ENCODE results near the gene ZNF423.

Gene ZNF423

DNA sequence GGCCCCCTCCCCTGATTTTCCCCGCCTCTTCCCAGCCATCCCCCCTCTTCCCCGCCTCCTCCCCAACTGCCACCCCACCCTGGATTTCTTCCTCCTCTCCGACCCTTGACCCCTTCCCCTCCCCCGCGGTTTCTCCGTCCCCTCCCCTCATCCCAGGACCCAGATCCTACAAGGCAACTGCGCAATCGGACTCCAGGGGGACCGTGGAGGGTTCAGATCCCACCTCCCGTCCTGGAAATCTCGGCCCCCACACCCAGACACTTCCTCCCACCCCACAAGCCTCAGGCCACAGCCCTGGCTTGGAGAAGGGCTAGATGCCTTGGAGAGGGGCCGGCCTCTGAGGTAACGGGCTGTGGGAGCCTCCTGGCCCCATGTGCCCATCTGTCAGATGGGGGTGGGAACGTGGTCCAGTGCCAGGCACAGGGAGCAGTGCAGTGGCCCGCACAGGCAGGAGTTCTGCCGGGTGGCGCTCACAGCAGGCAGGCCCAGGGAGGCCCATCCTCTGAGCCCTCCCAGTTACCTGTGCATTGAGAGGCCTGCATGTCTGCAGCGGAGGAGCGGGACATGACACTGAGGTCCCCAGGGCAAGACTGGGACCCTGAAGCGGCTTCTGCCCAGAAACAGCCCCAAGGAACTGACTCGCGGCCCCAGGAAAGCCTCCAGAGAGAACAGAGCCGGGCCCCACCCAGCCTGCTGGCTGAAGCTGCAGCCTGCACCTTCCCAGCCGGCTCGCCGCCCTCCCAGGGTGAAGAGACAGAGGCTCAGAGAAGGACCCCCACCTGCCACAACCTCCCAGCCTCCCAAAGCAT is 16.7 kb downstream of the ZNF423 start:
- Mint-ChIP-seq H3K36me3 (ENCODE audit: low read depth) (no peaks in the 10 kb centered on the region), H3K4me3 (peak overlapping the region; percentile 58), H3K4me1 (peaks cover 78% of the 10 kb centered on the region)

DNA sequence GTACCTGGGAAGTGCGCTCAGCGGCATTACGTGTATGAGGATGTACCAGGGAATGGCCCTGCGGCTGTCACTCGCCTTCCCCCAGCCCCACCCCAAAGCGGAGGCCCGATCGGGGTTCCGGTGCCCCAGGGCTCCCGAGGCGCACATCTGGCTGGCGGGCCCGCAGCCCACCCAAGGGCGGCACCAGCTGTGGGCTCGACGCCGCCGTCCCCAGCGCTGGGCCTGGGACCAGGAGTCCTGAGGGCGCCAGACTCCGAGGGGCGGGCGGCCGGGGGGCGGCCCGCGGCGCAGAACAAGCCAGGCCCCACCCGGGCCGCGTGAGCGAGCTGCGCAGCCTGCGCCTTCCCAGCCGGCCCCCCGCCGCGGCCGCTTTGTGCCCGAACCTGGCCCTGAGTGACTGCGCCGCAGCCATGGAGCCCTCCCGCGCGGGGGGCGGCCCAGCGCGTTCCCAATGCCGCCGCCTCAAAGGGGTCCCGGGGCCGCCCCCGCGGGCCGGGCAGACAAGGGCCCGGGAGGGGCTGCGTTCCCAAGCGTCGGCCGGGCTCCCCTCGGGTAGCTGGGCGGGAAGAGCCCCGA is 17.4 kb downstream of the ZNF423 start:
- TF ChIP-seq, protein P1, sequence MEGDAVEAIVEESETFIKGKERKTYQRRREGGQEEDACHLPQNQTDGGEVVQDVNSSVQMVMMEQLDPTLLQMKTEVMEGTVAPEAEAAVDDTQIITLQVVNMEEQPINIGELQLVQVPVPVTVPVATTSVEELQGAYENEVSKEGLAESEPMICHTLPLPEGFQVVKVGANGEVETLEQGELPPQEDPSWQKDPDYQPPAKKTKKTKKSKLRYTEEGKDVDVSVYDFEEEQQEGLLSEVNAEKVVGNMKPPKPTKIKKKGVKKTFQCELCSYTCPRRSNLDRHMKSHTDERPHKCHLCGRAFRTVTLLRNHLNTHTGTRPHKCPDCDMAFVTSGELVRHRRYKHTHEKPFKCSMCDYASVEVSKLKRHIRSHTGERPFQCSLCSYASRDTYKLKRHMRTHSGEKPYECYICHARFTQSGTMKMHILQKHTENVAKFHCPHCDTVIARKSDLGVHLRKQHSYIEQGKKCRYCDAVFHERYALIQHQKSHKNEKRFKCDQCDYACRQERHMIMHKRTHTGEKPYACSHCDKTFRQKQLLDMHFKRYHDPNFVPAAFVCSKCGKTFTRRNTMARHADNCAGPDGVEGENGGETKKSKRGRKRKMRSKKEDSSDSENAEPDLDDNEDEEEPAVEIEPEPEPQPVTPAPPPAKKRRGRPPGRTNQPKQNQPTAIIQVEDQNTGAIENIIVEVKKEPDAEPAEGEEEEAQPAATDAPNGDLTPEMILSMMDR (IDR thresholded peaks at IDR 0.05) = no peak
- Mint-ChIP-seq H3K4me1 (peaks cover 78% of the 10 kb centered on the region), H3K27me3 (ENCODE audit: low read depth, poor library complexity) (peaks cover 8% of the 10 kb centered on the region), H3K9me3 (no peaks in the 10 kb centered on the region), H3K27ac (no peak overlapping the region), H3K4me3 (peak overlapping the region; percentile 55), H3K36me3 (ENCODE audit: low read depth) (no peaks in the 10 kb centered on the region)
- DNase-seq = peak; percentile 65

More for the DNA sequence above, 16.7 kb downstream of the ZNF423 start:
- DNase-seq = peak; percentile 57
- Mint-ChIP-seq H3K9me3 (no peaks in the 10 kb centered on the region), H3K27ac (peak overlapping the region; percentile 18), H3K27me3 (ENCODE audit: low read depth, poor library complexity) (peaks cover 10% of the 10 kb centered on the region)
- TF ChIP-seq, protein P1 (IDR thresholded peaks at IDR 0.05) = no peak

DNA sequence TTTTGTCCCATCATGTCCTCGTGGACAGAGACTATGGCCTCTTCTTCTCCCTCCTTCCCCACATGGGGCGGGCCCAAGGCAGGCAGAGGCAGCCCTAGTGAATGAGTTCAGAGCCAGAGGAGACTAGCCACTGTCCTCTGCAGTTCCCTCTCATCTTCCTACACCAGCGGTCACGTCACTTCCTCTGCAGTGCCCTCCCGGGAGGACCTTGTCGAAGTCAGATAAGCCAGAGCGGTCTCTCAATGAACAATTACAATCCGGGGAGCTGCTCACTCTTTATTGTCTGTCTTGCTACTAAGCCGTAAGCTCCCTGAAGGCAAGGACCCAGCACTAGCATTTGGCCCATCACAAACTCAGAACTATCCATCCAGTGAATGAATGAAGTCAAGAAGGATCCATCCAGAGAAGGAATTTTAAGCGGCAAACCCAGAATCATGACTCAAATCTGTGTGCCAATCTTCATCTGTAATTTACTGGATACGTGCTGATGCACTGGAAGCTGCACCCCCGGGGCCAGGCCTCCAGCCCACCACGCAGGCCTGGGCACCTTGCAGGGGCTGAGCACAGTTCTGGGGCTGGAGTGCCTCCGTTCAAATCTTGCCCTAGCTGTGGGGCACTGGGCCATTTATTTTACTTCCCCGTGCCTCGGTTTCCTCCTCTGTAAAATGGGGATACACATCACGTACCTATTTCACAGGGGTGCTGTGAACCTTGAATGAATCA is 18.1 kb downstream of the ZNF423 start:
- Mint-ChIP-seq H3K4me3 (peak overlapping the region; percentile 69), H3K27ac (peak overlapping the region; percentile 21), H3K27me3 (ENCODE audit: low read depth, poor library complexity) (peaks cover 7% of the 10 kb centered on the region), H3K9me3 (no peaks in the 10 kb centered on the region), H3K4me1 (peaks cover 78% of the 10 kb centered on the region), H3K36me3 (ENCODE audit: low read depth) (no peaks in the 10 kb centered on the region)
- DNase-seq = no peak
- TF ChIP-seq, protein P1 (IDR thresholded peaks at IDR 0.05) = no peak

DNA sequence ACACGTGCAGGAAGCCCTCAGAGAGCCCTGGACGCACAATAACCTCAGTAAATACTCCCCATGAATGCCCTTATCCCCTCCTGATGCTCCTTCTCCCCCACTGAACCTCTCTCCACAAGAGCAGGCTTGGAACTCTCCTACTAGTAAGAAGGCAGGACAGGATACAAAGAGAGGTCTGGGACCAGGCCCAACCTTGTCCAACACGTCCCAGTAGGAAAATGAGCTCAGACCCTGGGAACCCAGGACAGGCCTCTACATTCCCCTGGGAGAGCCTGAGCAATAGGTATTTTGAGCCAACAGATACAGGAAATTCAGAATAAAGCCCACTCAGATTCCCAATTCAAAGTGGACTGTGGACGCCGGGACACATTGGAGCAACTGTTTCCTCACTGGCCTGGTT is 19.2 kb downstream of the ZNF423 start:
- peaks cover 87% of the 10 kb centered on the region for H3K4me1 Mint-ChIP-seq
- TF ChIP-seq, protein P1 (IDR thresholded peaks at IDR 0.05) = no peak

DNA sequence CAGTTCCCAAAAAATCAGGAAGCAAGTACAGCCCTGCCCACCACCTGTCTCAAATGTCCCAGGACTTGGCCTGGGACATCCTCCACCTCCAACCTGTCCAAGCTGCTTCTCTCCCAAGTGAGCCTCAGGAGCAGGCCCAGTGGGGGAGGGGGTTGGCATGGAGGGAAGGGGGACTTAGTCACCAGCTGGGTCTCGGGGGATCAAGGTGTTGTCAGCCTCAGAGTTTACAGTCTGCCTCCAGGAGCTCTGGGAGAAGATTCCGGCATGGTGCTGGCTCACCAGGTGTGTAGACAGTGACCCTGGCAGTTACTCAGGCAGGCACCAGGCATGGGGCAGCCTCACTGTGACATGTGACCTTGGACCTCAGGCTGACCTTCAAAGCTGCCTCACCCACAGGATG is 19.7 kb downstream of the ZNF423 start:
- Mint-ChIP-seq H3K36me3 (ENCODE audit: low read depth) (peaks cover 2% of the 10 kb centered on the region), H3K27me3 (ENCODE audit: low read depth, poor library complexity) (peaks cover 11% of the 10 kb centered on the region), H3K4me1 (peaks cover 87% of the 10 kb centered on the region), H3K9me3 (no peaks in the 10 kb centered on the region), H3K27ac (peak overlapping the region; percentile 85), H3K4me3 (peak overlapping the region; percentile 69)
- TF ChIP-seq, protein P1 (IDR thresholded peaks at IDR 0.05) = no peak
- no peak for DNase-seq

More for the DNA sequence above, 19.2 kb downstream of the ZNF423 start:
- Mint-ChIP-seq H3K9me3 (no peaks in the 10 kb centered on the region), H3K27me3 (ENCODE audit: low read depth, poor library complexity) (peaks cover 11% of the 10 kb centered on the region), H3K36me3 (ENCODE audit: low read depth) (no peaks in the 10 kb centered on the region), H3K4me3 (peak overlapping the region; percentile 69), H3K27ac (peak overlapping the region; percentile 85)
- no peak for DNase-seq

Measured in nephron progenitor cell (in vitro differentiated cells).